Measurements from ENCODE around the gene SLC35A1.

GRCh38 chr6:87444362-87444761 is 28.4 kb upstream of the SLC35A1 start:
- TF ChIP-seq TAF1 (IDR thresholded peaks at IDR 0.05; ENCODE audit: low read depth, low read length) (no peak), POLR2A (IDR thresholded peaks at IDR 0.05; ENCODE audit: low read depth, low read length) (no peak)
